K562 (cell line): Measurements from ENCODE around the gene LMNTD2. TPM values are rescaled to one million over a fixed set of nuclear protein-coding genes. Genes with fewer than 3 reads are reported as not detected.
A peak's percentile ranks its signal among the peaks of the same experiment; 100 is the strongest.

Experiments
- ATAC-seq: fragments of 200-7000 bp; cut with Tn5 transposase; 3 replicates; pipeline ENCODE4 v1.9.1; 2020; ENCODE audit warnings: moderate library complexity
- BruUV-seq: library from RNA; stranded (reverse); fragments of 400-500 nt; replicated peaks from 2 replicates; lab custom pipeline; 2021; lab: Mats Ljungman, UMichigan
- CTCF ChIA-PET: fragments of 300-600 bp; formaldehyde crosslinking; extraction: SDS; loops from one replicate; lab custom pipeline; 2021; ENCODE audit warnings: low intra/inter-chr PET ratio; lab: Yijun Ruan, JAX
- POLR2A ChIA-PET: fragments of 300-600, 350-650 bp; sonication (Branson Sonifier 250); formaldehyde crosslinking; extraction: SDS; loops from one replicate; lab custom pipeline; 2021; ENCODE audit warnings: antibody characterized with exemption, inconsistent platforms; lab: Yijun Ruan, JAX
- DNase-seq, 4 experiments: peaks; one replicate each; pipeline versions ENCODE4 v3.0.0 to v3.0.0-alpha.2; 2011 to 2018; ENCODE audit warnings: low spot score in 3 of 4, mixed read lengths in 3 of 4; ENCODE audit errors: extremely low read depth in 1 of 4
- FAIRE-seq: peaks from 2 replicates; lab custom pipeline; 2011; peaks lifted over from hg19 to GRCh38; lab: Jason Lieb, UNC
- H2AFZ ChIP-seq: 2 replicates; pipeline ENCODE4 v1.6.0; 2011; ENCODE audit warnings: low read depth, low read length, control low read depth, inconsistent platforms
- H3K27ac ChIP-seq: fragments of 200-600 bp; 3 replicates; pipeline ENCODE4 v1.8.0; 2011; ENCODE audit warnings: low read depth, mild to moderate bottlenecking, control low read depth, inconsistent platforms, low read length, moderate library complexity, mixed read lengths; ENCODE audit errors: extremely low read depth
- H3K27me3 ChIP-seq, 2 experiments: fragments of 300-600 bp in 1 of 2; 2 replicates in 1 of 2; 3 replicates in 1 of 2; pipeline versions ENCODE4 v1.6.0 to v1.8.0; 2011; ENCODE audit warnings: inconsistent platforms in 2 of 2, low read length in 2 of 2, mild to moderate bottlenecking in 1 of 2, mixed read lengths in 1 of 2, moderate library complexity in 1 of 2; ENCODE audit not compliant: control insufficient read depth in 2 of 2, insufficient read depth in 2 of 2
- H3K36me3 ChIP-seq: fragments of 300-600 bp; 3 replicates; pipeline ENCODE4 v1.8.0; 2011; ENCODE audit warnings: mild to moderate bottlenecking, low read length, inconsistent platforms; ENCODE audit not compliant: control insufficient read depth, insufficient read depth
- H3K4me1 ChIP-seq, 2 experiments: fragments of 200-600 bp in 1 of 2; replicated peaks in 1 of 2; 2 replicates in 1 of 2; 3 replicates in 1 of 2; pipeline versions ENCODE4 v1.5.1 to v1.8.0; 2011; ENCODE audit warnings: inconsistent platforms in 2 of 2, low read length in 2 of 2, mild to moderate bottlenecking in 1 of 2, mixed read lengths in 1 of 2, moderate library complexity in 1 of 2; ENCODE audit not compliant: control insufficient read depth in 2 of 2, insufficient read depth in 2 of 2
- H3K4me2 ChIP-seq: 2 replicates; pipeline ENCODE4 v1.6.1; 2011; ENCODE audit warnings: low read length, control low read depth, inconsistent platforms, mixed read lengths; ENCODE audit not compliant: insufficient read depth
- H3K4me3 ChIP-seq: fragments of 200-600 bp; sonication (generic), shearing (Covaris generic); 2 replicates; pipeline ENCODE4 v1.5.1; 2016; ENCODE audit warnings: control low read depth, inconsistent platforms
- H3K79me2 ChIP-seq: fragments of 200-600 bp; 3 replicates; pipeline ENCODE4 v1.8.0; 2011; ENCODE audit warnings: low read length, inconsistent platforms; ENCODE audit not compliant: control insufficient read depth, insufficient read depth
- H3K9ac ChIP-seq, 2 experiments: 2 replicates each; pipeline versions ENCODE4 v1.6.0 to v1.6.1; 2011; ENCODE audit warnings: low read depth in 2 of 2, low read length in 2 of 2, control low read depth in 1 of 2, inconsistent platforms in 1 of 2, mild to moderate bottlenecking in 1 of 2, mixed read lengths in 1 of 2; ENCODE audit not compliant: insufficient read depth in 1 of 2
- H3K9me1 ChIP-seq: one replicate; pipeline ENCODE4 v1.6.0; 2011; ENCODE audit warnings: inconsistent platforms, mild to moderate bottlenecking, low read length, moderate library complexity; ENCODE audit not compliant: control insufficient read depth, insufficient read depth
- H3K9me3 ChIP-seq: replicated peaks from 2 replicates; pipeline ENCODE4 v1.5.1; 2011; ENCODE audit warnings: low read depth, low read length, inconsistent platforms; ENCODE audit not compliant: control insufficient read depth, insufficient read depth
- H4K20me1 ChIP-seq: replicated peaks from 2 replicates; pipeline ENCODE4 v1.6.1; 2011; ENCODE audit warnings: low read length, inconsistent platforms, mixed read lengths; ENCODE audit not compliant: control insufficient read depth, insufficient read depth
- CXXC5 ChIP-seq: fragments of 250-450 bp; sonication (Bioruptor Pico); IDR thresholded peaks from 2 replicates; pipeline ENCODE4 v1.8.0; 2022; ENCODE audit warnings: inconsistent platforms, mild to moderate bottlenecking, moderate library complexity
- EHMT2 ChIP-seq: fragments of 450-650 bp; IDR thresholded peaks from 2 replicates; pipeline ENCODE4 v1.6.1; 2018; ENCODE audit warnings: antibody characterized with exemption
- ETS2 ChIP-seq: IDR thresholded peaks from 2 replicates; pipeline ENCODE4 v1.6.1; 2016; ENCODE audit warnings: borderline replicate concordance, missing genetic modification characterization, mild to moderate bottlenecking, moderate library complexity, missing compliant biosample characterization; ENCODE audit not compliant: poor library complexity, severe bottlenecking
- LCOR ChIP-seq: sonication (generic); formaldehyde crosslinking; IDR thresholded peaks from 2 replicates; pipeline ENCODE4 v1.8.0; 2022; ENCODE audit warnings: mild to moderate bottlenecking, missing genetic modification reagents
- NFIC ChIP-seq: fragments of 450-650 bp; IDR thresholded peaks from 2 replicates; pipeline ENCODE4 v1.6.1; 2017; ENCODE audit warnings: mild to moderate bottlenecking, inconsistent platforms
- PHB ChIP-seq: fragments of 250-450 bp; sonication (Bioruptor Pico); IDR thresholded peaks from 2 replicates; pipeline ENCODE4 v1.5.0; 2021
- SMAD4 ChIP-seq: fragments of 250-450 bp; sonication (Bioruptor Pico); conservative IDR thresholded peaks from 2 replicates; pipeline ENCODE4 v1.8.0; 2021; ENCODE audit warnings: inconsistent platforms, mild to moderate bottlenecking, moderate library complexity
- ZBTB1 ChIP-seq: sonication (generic); formaldehyde crosslinking; IDR thresholded peaks from 2 replicates; pipeline ENCODE4 v1.8.1; 2023; ENCODE audit warnings: missing genetic modification reagents, low read depth, mild to moderate bottlenecking, borderline replicate concordance
- WGBS: fragments of 100-300 bp; shearing (Covaris generic); methylation state at CpG from one replicate; pipeline ENCODE4 v1.1.6; 2016; ENCODE audit warnings: low coverage, mixed read lengths; ENCODE audit not compliant: insufficient coverage; ENCODE audit errors: missing lambda C conversion rate; 5-methylcytosine and 5-hydroxymethylcytosine counted together
- in situ Hi-C: fragments of 300-500 bp; cut with MboI; formaldehyde crosslinking; loops from 4 replicates; pipeline ENCODE4 v1.15.0; 2018; ENCODE audit warnings: inconsistent platforms, mixed read lengths
- intact Hi-C: fragments of 100-400 bp; cut with micrococcal nuclease; formaldehyde crosslinking; loops from 2 replicates; pipeline ENCODE4 v1.14.2; 2022
- polyA plus RNA-seq, 8 experiments: library from polyadenylated mRNA; depleted of rRNA in 4 of 8; stranded (reverse) in 5 of 8; unstranded in 3 of 8; fragments of >200 nt; fragmentation: Nextera tagmentation in 2 of 8; fragmentation: Illumina TruSeq in 1 of 8; extraction: Ambion mirVana in 2 of 8; extraction: Trizol in 1 of 8; gene quantifications; 2 replicates each; pipeline versions ENCODE4 v1.2.1 to v1.2.3, GENCODE V29; 2011 to 2014; ENCODE audit warnings: inconsistent platforms in 1 of 8, missing spikeins in 1 of 8
- total RNA-seq, 7 experiments: library from RNA; depleted of rRNA in 6 of 7; stranded (reverse); fragments of >200 nt in 6 of 7; fragmentation: Illumina TruSeq in 2 of 7; extraction: Trizol in 2 of 7; gene quantifications; 2 replicates each; pipeline versions ENCODE4 v1.2.1 to v1.2.3, GENCODE V29; 2011 to 2021; ENCODE audit warnings: low replicate concordance in 1 of 7
- TF ChIP-seq, protein P1 (sequence below): sonication (generic); formaldehyde crosslinking; IDR thresholded peaks from 2 replicates; pipeline ENCODE4 v1.9.0; 2022; ENCODE audit warnings: mild to moderate bottlenecking, missing genetic modification reagents
- TF ChIP-seq, protein P2 (sequence below): fragments of 450-650 bp; formaldehyde crosslinking; IDR thresholded peaks from 2 replicates; pipeline ENCODE4 v1.4.0; 2020; ENCODE audit warnings: mild to moderate bottlenecking, moderate library complexity

The LMNTD2 gene
- total and polyA plus RNA-seq, 9 of the 15 experiments (the other 6 are each of a cell fraction or from before 2014, with no cell fraction given), result 0.48 to 4.2 (median 1.5) TPM; not detected in 3

GRCh38 chr11:508956-509355, 51.6 kb downstream of the LMNTD2 start:
- Histone ChIP-seq H4K20me1 (no peaks in the 10 kb centered on the region), H3K79me2 (peaks cover 40% of the 10 kb centered on the region), H3K9me1 (no peaks in the 10 kb centered on the region), H2AFZ (no peak overlapping the region), H3K9ac (no peak overlapping the region), H3K4me2 (no peak overlapping the region), H3K4me3 (no peak overlapping the region), H3K36me3 (peaks cover 41% of the 10 kb centered on the region; the same call in 2 of the 3 replicates), H3K27me3 (no peaks in the 10 kb centered on the region), H3K9me3 (no peaks in the 10 kb centered on the region), H3K4me1 (peaks cover 2 to 32% of the 10 kb centered on the region in 2 experiments; a peak in 4 of 5 replicates), H3K27ac (no peak overlapping the region)
- DNase-seq (no peak), ATAC-seq (no peak), FAIRE-seq (no peak)
- 88% methylated on average over 5 of the region's 5 CpGs for WGBS
- ChIA-PET CTCF (no interaction called here), POLR2A (interaction anchor here (0.8 to 1.4 kb wide), 3 partner anchors 12 to 32 kb away, joined by 3 read pairs; partner anchors contain the start of gene HRAS)
- intact Hi-C loops (no loop called here), in situ Hi-C loops (no loop called here)
- TF ChIP-seq LCOR (CRISPR knock-in tag) (no peak), NFIC (peak; percentile 37)
- BruUV-seq, result TSS peak; percentile 42

GRCh38 chr11:507727-508515, 52.6 kb downstream of the LMNTD2 start:
- intact Hi-C loops, result loop anchor here (2.0 kb wide), 1 partner anchor 59 kb away; no protein-coding TSS in a partner anchor
- TF ChIP-seq EHMT2 (no peak), CXXC5 (CRISPR knock-in tag) (0 out of 2 replicates have a peak, but pooled peaks have one; percentile 4), ZBTB1 (CRISPR knock-in tag) (no peak), PHB (0 out of 2 replicates have a peak, but pooled peaks have one; percentile 62), SMAD4 (CRISPR knock-in tag) (0 out of 2 replicates have a peak, but pooled peaks have one; percentile 2), ETS2 (tag) (no peak)
- TF ChIP-seq, protein P1, sequence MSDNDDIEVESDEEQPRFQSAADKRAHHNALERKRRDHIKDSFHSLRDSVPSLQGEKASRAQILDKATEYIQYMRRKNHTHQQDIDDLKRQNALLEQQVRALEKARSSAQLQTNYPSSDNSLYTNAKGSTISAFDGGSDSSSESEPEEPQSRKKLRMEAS (CRISPR knock-in tag), result 0 out of 2 replicates have a peak, but pooled peaks have one; percentile 51
- TF ChIP-seq, protein P2, sequence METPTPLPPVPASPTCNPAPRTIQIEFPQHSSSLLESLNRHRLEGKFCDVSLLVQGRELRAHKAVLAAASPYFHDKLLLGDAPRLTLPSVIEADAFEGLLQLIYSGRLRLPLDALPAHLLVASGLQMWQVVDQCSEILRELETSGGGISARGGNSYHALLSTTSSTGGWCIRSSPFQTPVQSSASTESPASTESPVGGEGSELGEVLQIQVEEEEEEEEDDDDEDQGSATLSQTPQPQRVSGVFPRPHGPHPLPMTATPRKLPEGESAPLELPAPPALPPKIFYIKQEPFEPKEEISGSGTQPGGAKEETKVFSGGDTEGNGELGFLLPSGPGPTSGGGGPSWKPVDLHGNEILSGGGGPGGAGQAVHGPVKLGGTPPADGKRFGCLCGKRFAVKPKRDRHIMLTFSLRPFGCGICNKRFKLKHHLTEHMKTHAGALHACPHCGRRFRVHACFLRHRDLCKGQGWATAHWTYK (CRISPR knock-in tag), result 0 out of 2 replicates have a peak, but pooled peaks have one; percentile 52

More at GRCh38 chr11:507727-508515, 52.6 kb downstream of the LMNTD2 start:
- ATAC-seq (no peak), FAIRE-seq (no peak), DNase-seq (no peak)
- no peaks in the 10 kb centered on the region for H3K27me3 ChIP-seq
- ChIA-PET POLR2A (interaction anchor here (0.6 to 1.9 kb wide), 3 partner anchors 15 to 111 kb away, joined by 3 to 10 read pairs (median 3); no protein-coding TSS in a partner anchor), CTCF (no interaction called here)
- peaks cover 32% of the 10 kb centered on the region; the same call in 2 of the 3 replicates for H3K36me3 ChIP-seq
- WGBS, result 39% methylated on average over 38 of the region's 45 CpGs
- H3K9me3 ChIP-seq, result no peaks in the 10 kb centered on the region
- peaks cover 11 to 43% of the 10 kb centered on the region in 2 experiments for H3K4me1 ChIP-seq
- peak overlapping the region; percentile 60 for H2AFZ ChIP-seq
- H3K4me3 ChIP-seq, result peak overlapping the region; percentile 93
- peak overlapping the region; percentile 76 for H3K4me2 ChIP-seq
- peak overlapping the region; percentile 74 for H3K27ac ChIP-seq
- peak overlapping the region; percentile 79 to 97 for H3K9ac ChIP-seq
- BruUV-seq, result no TSS peak
- H3K79me2 ChIP-seq, result peaks cover 50% of the 10 kb centered on the region
- no peaks in the 10 kb centered on the region for H4K20me1 ChIP-seq
- H3K9me1 ChIP-seq, result no peaks in the 10 kb centered on the region
- in situ Hi-C loops, result no loop called here
